ENCODE data around the gene NUDT4B.
"Not testable (repeated sequence)": the region's sequence is repeated elsewhere in the genome, so short reads cannot be mapped to it uniquely, and the experiment has no call there.

The NUDT4B gene

GRCh38 chr1:148735538-148735937 lies 13.0 kb upstream of the NUDT4B start:
- DNase-seq (ENCODE audit: low read depth, low spot score), result not testable (repeated sequence)

GRCh38 chr1:148738667-148739066 lies 9.9 kb upstream of the NUDT4B start:
- not testable (repeated sequence) for DNase-seq (ENCODE audit: low read depth, low spot score)

GRCh38 chr1:148743200-148743599 lies 5.4 kb upstream of the NUDT4B start:
- not testable (repeated sequence) for DNase-seq (ENCODE audit: low read depth, low spot score)

GRCh38 chr1:148743726-148744720 lies 4.6 kb upstream of the NUDT4B start:
- DNase-seq (ENCODE audit: low read depth, low spot score), result not testable (repeated sequence)

- DNase-seq (ENCODE audit: low read depth, low spot score), result not testable (repeated sequence)
These were observed 734 bp downstream of the NUDT4B start for GRCh38 chr1:148749335-148749681.

- DNase-seq (ENCODE audit: low read depth, low spot score), result not testable (repeated sequence)
These were observed 7.7 kb downstream of the NUDT4B start for GRCh38 chr1:148756231-148756630.

GRCh38 chr1:148757446-148757845 lies 8.9 kb downstream of the NUDT4B start:
- DNase-seq (ENCODE audit: low read depth, low spot score), result not testable (repeated sequence)

GRCh38 chr1:148758412-148758811 lies 9.8 kb downstream of the NUDT4B start:
- not testable (repeated sequence) for DNase-seq (ENCODE audit: low read depth, low spot score)

GRCh38 chr1:148758925-148759324 lies 10.4 kb downstream of the NUDT4B start:
- not testable (repeated sequence) for DNase-seq (ENCODE audit: low read depth, low spot score)

- not testable (repeated sequence) for DNase-seq (ENCODE audit: low read depth, low spot score)
These were observed 11.2 kb downstream of the NUDT4B start for GRCh38 chr1:148759749-148760148.

GRCh38 chr1:148760206-148760605 lies 11.6 kb downstream of the NUDT4B start:
- DNase-seq (ENCODE audit: low read depth, low spot score), result not testable (repeated sequence)

- not testable (repeated sequence) for DNase-seq (ENCODE audit: low read depth, low spot score)
These were observed 12.8 kb downstream of the NUDT4B start for GRCh38 chr1:148761360-148761759.

GRCh38 chr1:148765238-148766019 lies 16.9 kb downstream of the NUDT4B start:
- not testable (repeated sequence) for DNase-seq (ENCODE audit: low read depth, low spot score)

- not testable (repeated sequence) for DNase-seq (ENCODE audit: low read depth, low spot score)
These were observed 20.0 kb downstream of the NUDT4B start for GRCh38 chr1:148768541-148768940.

GRCh38 chr1:148769495-148769894 lies 20.9 kb downstream of the NUDT4B start:
- not testable (repeated sequence) for DNase-seq (ENCODE audit: low read depth, low spot score)

GRCh38 chr1:148773690-148774089 lies 25.1 kb downstream of the NUDT4B start:
- not testable (repeated sequence) for DNase-seq (ENCODE audit: low read depth, low spot score)

- DNase-seq (ENCODE audit: low read depth, low spot score), result not testable (repeated sequence)
These were observed 25.5 kb downstream of the NUDT4B start for GRCh38 chr1:148774102-148774501.

GRCh38 chr1:148775263-148775662 lies 26.7 kb downstream of the NUDT4B start:
- not testable (repeated sequence) for DNase-seq (ENCODE audit: low read depth, low spot score)

- not testable (repeated sequence) for DNase-seq (ENCODE audit: low read depth, low spot score)
These were observed 29.1 kb downstream of the NUDT4B start for GRCh38 chr1:148777649-148778048.

- not testable (repeated sequence) for DNase-seq (ENCODE audit: low read depth, low spot score)
These were observed 31.8 kb downstream of the NUDT4B start for GRCh38 chr1:148780404-148780803.

GRCh38 chr1:148791543-148792099 lies 43.0 kb downstream of the NUDT4B start:
- DNase-seq (ENCODE audit: low read depth, low spot score), result not testable (repeated sequence)

Data from activated naive CD8-positive, alpha-beta T cell treated with anti-CD3 and anti-CD28 coated beads, Interleukin-2, amount 50 U/mL, for 16 hours (primary cell).